Measurements from ENCODE around the gene IRF4.

The IRF4 gene

DNA sequence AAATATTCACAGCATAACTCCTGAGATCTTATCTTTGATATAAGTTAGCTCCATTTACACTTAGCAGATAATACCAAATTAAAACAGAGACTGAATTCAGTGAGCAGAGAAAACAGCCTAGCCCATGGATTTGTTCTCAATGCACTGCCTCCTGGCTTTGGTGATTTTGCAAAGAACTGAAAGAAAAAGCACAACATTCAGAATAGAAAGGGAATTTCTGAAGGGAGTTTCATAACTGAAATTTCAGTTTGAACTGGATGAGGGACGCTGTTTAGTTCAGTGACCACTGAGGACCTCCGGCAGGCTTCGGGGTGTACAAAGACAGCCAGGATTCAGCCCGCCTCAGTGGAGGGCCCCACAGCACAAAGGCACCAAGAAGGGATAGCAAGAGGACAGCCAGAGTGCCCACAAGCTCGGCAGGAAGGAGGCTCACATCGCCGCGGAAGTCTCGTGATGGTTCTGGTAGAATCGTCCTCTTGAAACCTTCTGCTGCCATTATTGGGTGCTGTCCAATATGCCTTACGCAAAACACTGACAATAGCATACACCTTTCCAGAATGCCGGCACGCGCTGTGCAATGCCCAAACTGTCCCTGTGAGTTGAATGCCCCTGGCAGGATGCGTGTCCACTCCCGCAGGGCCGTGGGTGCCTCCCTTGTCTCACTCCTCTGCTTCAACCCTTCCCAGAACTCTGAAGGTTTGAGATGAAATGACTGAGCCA is 9.7 kb upstream of the IRF4 start:
- DNase-seq (ENCODE audit: low read depth in 2 of 2), result no peak

DNA sequence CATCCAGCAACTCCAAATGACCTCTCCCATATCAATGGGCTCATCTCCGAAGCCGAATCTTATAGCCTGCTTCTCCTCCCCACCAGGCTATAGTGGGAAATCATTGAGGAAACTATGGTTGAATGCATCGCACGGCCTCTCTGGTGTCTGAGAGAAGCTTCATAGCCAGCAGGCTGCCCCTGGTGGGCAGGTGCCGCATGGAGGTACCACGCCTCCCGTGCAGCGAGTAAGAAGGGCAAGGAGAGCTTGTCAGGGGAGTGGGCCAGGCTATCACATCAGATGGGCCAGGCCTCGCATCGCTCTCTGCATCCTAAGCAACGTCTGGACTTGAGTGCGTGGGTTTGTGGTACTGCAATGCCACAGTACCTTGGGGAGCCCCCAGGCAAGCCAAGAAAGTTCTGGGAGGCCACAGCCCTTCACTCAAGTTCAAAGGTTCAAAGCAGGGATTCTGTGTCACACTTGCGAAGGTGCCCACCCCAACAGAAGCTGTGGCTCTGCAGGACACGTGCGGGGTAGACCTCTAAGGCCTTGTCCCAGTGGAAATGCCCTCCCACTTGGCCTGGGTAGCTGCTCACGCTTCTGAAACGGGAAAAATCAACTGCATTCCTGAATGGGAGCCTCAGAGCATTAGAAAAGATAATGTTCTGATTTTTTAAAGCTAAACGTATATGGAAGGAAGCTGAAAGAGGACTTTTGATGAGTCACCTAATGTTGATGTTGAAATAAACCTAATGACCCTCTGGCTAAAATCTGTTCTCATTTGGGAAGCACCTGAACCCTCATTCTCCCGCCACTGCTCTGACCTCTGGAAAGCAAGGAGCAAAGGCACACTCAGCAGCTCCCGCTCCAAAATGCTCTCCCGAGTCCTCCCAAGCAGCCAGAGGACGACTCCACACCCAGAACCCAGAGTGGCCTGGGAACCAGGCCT is 8.4 kb upstream of the IRF4 start:
- no peak for DNase-seq (ENCODE audit: low read depth in 2 of 2)

DNA sequence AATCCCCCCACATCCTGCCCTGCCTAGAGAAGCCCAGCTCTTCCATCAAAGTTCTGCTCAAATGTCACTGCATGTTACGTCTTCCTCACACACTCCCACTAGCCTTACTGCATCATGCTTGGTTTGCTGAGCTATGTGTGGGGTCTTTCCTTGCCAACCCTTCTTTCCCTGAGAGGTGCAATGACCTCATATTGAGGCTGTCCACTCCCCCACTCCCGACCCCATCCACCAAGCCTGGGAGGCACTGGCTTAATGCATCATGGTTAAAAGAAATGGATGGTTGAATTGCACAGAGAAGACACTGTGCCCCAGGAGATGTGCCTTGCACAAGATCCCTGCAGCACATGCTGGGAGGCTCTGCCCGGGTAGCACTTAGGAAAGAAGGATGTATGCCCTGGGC is 7.7 kb upstream of the IRF4 start:
- DNase-seq (ENCODE audit: low read depth in 2 of 2), result no peak

DNA sequence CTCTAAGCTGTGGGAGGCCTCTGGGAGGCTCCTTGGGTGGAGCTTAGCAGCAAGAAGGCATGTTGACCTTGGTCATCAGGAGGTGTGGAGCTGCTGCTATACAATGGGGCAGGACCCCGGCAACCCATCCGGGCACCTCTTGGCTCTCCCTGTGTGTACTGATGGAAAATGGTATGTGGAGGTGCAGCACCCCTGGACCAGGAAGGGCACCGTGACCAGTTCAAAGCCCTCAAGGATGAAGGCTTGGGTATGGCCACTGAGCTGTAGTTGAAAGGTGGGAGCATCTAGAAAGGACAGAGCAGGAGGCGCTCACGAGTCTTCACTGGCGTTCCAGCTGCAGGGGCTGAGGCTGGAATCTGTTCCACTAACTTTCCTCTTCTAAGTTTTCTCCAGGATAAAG is 6.7 kb upstream of the IRF4 start:
- no peak for DNase-seq (ENCODE audit: low read depth in 2 of 2)

DNA sequence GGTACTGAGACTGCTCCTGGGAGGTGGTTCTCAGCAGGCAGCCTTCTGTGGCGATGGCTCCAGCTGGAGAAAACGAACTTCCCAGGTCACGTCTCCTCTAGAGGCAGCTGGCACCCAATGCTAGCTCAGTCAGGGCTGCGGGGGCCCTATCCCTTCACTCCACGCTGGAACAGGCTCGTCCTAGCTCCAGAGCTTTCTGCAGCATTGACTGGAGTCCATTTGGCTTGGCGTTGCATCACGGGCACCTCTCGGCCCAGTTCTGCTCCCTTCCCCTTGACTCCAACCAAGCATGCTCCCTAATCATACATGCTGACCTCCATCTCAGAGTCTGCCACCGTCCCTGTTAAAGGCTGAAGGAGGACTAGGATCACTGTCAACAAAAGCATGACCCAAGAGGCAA is 5.9 kb upstream of the IRF4 start:
- DNase-seq (ENCODE audit: low read depth in 2 of 2), result no peak

DNA sequence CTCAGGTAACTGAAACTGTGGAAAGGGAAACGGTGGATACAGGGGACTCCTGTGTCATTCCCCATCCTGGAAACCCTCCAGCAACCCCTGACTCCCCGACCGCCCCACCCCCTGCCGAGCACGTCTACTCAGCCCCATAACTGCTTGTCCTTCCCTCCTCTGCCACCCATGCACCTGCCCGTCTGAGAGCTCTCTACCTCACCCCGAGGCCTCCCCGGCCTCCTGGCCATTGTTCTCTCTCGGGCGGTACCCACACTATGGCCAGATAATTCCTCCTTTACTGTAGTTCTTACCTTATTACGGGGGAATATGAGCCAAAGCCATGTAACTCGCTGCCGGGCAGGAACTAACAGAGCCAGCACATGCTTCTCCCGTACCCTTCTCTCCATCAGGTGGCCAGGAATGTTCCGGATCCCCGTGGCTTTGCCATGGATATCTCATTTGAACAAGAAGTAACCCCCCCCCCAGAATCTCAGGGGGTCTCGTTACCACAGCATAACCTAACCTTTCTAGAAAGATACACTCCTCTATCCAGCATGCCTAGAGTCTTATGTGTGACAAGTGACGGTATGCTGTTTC is 4.8 kb upstream of the IRF4 start:
- no peak for DNase-seq (ENCODE audit: low read depth in 2 of 2)

DNA sequence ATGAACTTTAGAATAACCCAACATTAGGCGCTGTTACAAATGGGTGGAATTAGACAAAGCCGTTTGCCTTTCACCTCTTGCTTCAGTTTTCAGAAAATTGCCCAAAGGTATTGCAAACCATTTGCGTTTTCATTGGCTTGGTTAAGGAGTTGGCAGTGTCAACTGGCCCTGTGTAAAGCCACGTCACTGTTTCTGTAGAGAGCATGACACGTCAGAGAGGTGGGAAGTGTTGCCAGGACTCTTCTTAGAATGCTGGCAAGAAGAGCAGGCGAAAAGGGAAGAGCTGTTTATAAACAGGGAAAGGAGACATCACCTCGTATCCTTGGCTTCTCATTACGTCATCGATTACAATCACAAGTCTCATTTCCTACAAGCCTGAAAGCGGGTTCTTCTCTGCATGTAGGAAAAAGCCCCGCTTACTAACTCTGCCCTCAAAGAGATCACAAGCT is 4.2 kb upstream of the IRF4 start:
- DNase-seq (ENCODE audit: low read depth in 2 of 2), result no peak

DNA sequence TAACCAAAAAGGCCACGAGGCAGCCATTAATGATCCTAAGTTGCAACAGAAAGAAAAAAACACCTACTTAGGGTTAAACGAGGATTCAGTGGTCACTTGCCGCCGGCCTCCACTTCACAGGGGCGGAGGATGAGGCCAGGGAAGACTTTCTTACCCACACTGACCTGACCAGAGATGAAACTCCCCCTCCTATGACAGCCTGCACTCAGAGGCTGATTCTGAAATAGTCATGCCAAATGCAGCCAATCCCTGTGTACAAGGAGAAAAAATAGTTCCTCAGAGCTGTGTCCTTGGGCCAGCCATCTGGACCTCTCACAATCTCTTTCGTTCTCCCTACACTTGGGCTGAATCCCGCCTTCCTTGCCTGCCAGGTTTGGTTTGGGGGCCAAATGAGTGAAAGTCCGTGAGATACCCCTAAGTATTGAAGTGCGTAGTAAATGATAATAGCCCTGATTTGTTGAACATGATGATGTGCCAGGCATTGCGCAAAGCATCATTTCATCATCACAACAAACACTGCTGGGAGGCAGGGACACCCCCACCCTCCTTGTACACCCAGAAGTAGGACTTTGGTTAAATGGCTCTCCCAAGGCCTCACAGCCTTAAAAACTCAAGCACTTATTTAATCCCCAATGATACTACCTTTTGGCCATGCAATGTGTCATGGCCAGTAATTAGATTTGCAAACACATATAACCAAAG is 3.2 kb upstream of the IRF4 start:
- DNase-seq (ENCODE audit: low read depth in 2 of 2), result no peak

DNA sequence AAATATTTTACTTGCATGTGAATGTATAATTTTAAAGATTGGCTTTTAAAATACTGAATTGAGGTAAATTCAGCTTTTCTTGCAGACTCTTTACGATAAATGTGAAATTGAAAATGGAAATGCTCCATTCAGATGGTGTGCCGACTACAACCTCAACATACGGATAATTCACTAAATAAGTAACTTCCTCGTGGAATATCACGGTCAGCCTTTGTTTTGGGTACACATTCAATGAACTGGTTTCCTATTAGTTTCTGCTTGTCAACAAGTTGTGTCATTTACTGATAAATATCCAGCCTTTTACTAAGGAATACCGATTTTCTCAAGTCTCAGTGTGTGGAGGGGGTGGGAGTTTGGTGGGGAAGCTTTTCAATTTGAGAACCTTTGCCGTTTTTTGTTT is 2.4 kb upstream of the IRF4 start:
- DNase-seq (ENCODE audit: low read depth in 2 of 2), result no peak

DNA sequence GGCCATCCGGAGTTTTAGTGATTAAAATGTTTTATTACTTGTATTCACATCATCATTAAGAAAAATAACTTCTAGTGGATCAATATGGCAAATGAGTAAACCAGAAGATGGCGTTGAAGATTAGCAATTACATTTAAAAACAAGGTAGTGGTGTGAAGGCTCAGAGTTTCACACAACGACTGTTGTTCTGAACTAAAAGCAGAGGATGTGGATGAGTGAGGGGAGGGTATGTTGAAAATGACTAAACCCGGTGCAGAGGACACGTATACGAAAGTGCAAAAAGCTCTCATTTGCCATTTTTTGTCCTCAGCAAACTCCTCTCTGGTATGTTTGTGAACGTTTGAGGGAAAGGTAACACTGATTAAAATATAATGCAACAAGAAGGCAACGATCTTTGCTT is 1.9 kb upstream of the IRF4 start:
- no peak for DNase-seq (ENCODE audit: low read depth in 2 of 2)

DNA sequence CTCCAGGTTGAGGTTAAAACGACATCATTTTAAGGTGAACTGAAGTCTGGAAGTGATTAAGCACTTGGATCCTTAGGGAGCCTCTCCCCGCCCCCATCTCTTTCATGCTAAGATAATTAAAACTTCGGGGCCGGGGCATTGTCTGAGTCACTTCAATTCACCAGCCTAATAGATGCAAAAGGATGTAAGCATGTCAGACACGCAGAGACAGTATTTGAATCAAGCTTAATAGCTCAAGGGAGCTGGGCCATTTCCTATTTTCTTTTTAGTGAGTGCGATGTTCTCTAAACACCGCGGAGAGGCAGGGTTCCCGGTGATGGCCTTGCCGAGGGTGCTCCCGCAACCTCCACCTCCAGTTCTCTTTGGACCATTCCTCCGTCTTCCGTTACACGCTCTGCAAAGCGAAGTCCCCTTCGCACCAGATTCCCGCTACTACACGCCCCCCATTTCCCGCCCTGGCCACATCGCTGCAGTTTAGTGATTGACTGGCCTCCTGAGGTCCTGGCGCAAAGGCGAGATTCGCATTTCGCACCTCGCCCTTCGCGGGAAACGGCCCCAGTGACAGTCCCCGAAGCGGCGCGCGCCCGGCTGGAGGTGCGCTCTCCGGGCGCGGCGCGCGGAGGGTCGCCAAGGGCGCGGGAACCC is 516 bp upstream of the IRF4 start:
- no peak for DNase-seq (ENCODE audit: low read depth in 2 of 2)

DNA sequence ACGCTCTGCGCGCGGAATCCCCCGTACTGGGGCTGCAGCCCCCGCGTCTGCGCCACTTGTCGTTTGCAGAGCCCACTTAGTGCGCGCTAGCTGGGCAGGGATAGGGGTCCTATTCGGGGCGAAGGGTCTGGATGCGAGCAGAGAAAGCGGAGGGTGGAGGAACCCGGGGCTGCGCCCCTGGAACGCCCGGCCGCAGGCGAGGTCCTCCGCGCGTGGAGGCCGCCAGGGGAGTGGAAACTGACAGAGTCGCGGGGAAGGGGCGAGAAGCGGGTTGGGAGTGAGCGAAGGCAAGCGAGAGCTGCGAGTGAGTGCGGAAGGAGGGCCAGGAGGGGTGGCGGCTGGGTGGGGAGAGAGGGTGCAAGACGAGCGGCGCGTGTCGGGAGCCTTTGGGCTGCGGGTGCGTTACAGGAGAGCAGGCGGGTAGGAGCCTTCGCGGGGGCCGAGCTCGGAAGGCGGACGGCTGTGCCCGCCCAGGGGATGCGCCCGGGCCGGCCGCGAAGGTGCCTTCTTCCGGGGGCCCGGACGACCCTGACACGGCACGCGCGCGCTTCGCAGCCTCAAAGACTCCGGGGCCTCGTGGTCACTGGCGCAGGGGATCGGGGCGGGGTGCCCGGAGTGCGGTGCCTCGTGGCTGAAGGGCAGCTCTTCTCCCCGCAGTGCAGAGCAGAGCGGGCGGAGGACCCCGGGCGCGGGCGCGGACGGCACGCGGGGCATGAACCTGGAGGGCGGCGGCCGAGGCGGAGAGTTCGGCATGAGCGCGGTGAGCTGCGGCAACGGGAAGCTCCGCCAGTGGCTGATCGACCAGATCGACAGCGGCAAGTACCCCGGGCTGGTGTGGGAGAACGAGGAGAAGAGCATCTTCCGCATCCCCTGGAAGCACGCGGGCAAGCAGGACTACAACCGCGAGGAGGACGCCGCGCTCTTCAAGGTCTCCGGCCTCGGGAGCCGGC is 1.2 kb downstream of the IRF4 start:
- no peak for DNase-seq (ENCODE audit: low read depth in 2 of 2)

DNA sequence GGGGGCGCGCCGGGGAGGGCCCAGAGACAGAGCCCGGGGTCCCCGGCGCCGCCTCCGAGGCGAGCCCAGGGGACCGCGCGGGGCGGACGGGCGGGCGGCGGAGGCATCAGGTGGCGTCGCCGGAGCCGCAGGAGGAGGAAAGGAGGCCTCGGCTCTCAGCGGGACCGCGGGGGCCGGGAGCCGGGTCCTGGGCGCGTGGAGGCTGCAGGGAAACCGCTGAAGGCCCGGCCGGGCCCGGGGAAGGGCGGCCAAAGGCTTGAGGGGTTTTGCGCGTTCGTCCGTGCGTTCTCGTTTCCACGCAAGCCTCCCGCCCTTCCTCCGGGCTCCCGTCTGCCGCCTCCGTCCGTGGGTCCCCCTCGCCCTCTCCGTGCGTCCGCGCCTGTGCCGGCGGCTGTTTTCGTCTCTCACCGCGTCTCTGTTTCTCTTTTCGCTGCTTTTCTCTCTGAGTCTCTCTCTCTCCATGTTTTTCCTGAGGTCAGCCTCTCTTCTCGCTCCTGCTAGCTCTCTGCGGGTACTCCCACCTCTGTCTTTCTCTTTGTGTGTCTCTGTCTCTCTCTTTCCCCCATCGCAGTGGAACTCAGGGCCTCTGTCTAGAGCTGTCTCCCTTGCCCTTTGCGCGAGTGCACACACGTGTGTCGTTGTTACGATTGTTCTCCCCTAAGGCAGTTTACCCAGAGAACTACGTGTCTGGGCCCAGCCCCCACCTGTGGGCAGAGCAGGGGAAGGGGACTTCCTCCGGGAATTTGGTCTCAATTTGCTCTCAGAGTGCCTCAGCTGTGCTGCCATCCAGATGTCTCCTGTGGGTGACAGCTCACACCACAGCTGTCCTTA is 2.1 kb downstream of the IRF4 start:
- DNase-seq (ENCODE audit: low read depth in 2 of 2), result no peak

DNA sequence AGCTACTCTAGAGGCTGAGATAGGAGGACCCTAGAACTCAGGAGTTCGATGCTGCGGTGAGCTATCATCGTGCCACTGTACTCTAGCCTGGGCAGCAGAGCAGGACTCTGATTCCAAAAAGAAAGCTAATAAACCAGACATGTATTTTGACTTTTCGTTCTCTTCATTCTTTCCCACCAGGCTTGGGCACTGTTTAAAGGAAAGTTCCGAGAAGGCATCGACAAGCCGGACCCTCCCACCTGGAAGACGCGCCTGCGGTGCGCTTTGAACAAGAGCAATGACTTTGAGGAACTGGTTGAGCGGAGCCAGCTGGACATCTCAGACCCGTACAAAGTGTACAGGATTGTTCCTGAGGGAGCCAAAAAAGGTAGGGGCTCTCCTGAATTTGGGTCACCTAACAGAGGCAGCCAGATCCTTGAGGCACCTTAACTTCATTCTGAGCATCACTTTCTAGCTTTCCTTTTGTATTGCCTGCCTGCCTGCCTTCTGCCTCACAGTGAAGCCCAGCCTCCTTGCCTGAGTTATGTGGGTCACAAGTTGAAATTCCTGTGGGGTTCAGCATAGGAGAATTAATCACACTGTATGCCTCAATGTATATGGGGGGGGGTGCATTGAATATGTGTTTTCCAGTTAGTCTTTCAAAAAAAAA is 3.2 kb downstream of the IRF4 start:
- DNase-seq (ENCODE audit: low read depth in 2 of 2), result no peak

DNA sequence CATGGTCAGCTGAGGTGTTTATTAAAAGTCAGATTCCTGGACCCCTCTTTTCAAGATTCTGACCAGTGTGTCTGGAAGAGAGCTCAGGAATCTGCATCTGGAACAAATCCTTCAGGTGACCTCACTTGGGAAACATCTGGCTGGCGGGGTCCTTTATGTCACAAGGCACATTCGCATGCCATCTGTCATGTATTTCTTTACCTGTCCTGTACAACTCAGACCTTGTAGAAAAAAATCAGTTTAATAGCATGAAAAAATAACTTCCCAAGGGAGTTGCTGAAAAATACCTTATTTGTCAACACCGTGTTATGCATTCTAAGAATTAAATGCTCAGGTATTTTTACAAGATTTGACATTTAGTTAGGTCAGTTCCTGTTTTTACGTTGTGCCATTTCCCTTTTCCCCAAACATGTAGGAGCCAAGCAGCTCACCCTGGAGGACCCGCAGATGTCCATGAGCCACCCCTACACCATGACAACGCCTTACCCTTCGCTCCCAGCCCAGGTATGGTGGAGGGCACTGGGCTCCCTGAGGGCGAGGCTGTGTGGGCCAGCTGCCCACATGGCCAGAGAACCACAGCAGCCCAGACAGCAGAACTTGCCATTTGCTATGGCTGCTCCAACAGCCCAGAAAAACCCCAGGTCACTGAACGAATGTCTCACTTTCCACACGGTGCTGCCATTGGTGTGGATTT is 4.0 kb downstream of the IRF4 start:
- DNase-seq (ENCODE audit: low read depth in 2 of 2), result no peak

DNA sequence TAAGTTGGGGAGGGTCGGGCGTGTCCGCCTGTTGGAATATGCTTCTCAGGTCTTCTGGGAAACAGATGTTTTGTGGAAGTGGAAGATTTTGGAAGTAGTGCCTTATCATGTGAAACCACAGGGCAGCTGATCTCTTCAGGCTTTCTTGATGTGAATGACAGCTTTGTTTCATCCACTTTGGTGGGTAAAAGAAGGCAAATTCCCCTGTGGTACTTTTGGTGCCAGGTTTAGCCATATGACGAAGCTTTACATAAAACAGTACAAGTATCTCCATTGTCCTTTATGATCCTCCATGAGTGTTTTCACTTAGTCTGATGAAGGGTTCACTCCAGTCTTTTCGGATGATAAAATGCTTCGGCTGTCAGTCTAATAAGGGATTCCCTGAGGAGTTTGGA is 4.6 kb downstream of the IRF4 start:
- DNase-seq (ENCODE audit: low read depth in 2 of 2), result no peak

DNA sequence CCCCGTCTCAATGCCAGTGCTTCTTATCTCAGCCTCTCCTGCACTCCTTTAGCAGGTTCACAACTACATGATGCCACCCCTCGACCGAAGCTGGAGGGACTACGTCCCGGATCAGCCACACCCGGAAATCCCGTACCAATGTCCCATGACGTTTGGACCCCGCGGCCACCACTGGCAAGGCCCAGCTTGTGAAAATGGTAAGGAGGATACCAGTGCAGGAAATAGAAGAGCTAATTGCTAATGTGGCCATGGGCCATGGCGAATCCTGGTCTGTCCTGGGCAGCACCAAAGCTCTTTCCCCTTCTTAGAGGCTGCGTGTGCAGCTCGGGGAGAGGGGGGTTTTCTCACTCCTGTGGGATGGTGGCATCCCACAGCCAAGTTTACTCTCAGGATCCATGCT is 5.5 kb downstream of the IRF4 start:
- no peak for DNase-seq (ENCODE audit: low read depth in 2 of 2)

DNA sequence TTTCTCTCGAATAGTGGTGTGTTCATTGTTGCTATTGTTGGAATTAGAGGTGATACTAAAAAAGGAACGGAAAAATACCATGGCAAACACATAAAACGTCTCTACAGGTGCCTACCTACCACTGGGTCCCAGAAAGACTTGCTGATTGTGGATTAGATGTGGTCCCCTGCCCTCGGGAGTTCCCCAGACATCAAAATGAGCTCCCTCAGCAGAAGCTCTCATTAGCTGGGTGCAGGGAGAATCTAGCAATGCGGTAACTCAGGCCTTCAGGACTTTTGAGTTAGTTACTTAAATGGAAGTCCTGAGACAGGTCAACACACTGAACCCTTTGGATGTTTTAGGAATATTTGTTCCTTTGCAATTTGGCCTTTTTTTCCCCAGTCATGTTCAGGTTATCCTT is 6.1 kb downstream of the IRF4 start:
- no peak for DNase-seq (ENCODE audit: low read depth in 2 of 2)

DNA sequence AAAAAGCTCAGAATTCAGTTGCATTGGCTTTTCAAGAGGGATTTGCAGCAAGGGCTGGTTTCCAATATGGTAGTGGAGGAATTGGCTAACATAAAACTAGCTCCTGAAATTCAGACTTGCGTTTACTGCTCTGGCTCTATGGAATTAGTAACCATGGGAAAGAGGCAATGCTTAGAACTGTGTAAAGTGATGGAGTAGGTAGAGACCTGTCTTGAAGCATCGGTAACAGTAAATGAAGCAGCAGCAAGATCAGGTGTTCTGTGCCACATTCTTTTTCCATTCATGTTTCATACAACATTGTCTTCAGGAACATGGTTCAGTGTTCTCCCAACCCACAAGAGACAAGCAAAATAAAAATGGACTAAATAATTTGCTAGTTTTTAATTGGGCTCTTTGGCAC is 6.5 kb downstream of the IRF4 start:
- DNase-seq (ENCODE audit: low read depth in 2 of 2), result no peak
